Parietal lobe (tissue), 1 donor: ENCODE measurements around the gene RERG. TPM values are rescaled to one million over a fixed set of nuclear protein-coding genes. Genes with fewer than 3 reads are reported as not detected.

Experiments used
- total RNA-seq: library from RNA; depleted of rRNA; stranded (reverse); fragments of >200 nt; gene quantifications from one replicate; pipeline ENCODE4 v1.2.3, GENCODE V29; 2014

The RERG gene
- total RNA-seq: 3.1 TPM

GRCh38 chr12:15220915-15221885, at the start of gene RERG:
TSS of gene RERG (minus strand) at chr12:15221417. CDS start at chr12:15217489, 3,928 bp downstream.

Other genes with a start within 250 kb of the RERG start
- not detected for gene PDE6H, start 248.4 kb downstream of the RERG start, total RNA-seq
- 283 TPM for gene PTPRO, start 101.1 kb upstream of the RERG start, total RNA-seq